Measurements from ENCODE around the gene HMCN1. TPM values are rescaled to one million over a fixed set of nuclear protein-coding genes. Genes with fewer than 3 reads are reported as not detected.
"Not testable (repeated sequence)": the region's sequence is repeated elsewhere in the genome, so short reads cannot be mapped to it uniquely, and the experiment has no call there.

The HMCN1 gene
- total and polyA plus RNA-seq, 9 donors, result 1.4 to 26.6 (median 3.8) TPM

DNA sequence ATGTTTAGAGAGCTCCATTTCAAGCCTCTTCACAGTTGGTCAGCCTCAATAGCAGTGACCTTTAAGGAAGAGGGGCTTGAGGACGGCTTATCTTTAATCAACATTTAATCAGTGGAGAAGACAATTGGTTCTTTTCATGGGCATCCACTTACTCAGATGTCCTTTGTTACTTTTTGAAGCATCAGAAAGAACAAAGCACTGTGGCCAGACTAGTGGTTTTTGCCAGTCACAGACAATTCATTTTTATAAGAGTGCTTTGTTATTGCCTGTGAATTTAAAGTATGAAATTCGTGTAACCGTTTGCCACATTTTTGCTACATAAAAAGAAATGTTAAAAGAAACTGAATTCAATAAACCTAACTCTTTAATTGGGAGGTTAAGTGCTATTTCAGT is 418.0 kb downstream of the HMCN1 start:
- TF ChIP-seq EP300 (IDR thresholded peaks at IDR 0.05), result no peak
- TF ChIP-seq, protein P1, sequence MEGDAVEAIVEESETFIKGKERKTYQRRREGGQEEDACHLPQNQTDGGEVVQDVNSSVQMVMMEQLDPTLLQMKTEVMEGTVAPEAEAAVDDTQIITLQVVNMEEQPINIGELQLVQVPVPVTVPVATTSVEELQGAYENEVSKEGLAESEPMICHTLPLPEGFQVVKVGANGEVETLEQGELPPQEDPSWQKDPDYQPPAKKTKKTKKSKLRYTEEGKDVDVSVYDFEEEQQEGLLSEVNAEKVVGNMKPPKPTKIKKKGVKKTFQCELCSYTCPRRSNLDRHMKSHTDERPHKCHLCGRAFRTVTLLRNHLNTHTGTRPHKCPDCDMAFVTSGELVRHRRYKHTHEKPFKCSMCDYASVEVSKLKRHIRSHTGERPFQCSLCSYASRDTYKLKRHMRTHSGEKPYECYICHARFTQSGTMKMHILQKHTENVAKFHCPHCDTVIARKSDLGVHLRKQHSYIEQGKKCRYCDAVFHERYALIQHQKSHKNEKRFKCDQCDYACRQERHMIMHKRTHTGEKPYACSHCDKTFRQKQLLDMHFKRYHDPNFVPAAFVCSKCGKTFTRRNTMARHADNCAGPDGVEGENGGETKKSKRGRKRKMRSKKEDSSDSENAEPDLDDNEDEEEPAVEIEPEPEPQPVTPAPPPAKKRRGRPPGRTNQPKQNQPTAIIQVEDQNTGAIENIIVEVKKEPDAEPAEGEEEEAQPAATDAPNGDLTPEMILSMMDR (IDR thresholded peaks at IDR 0.05), result no peak
- TF ChIP-seq POLR2A (IDR thresholded peaks at IDR 0.05), result no peak
- no peaks in the 10 kb centered on the region for H3K36me3 ChIP-seq
- H3K27me3 ChIP-seq, result no peaks in the 10 kb centered on the region
- intact Hi-C loops (cut with DNase I), result no loop called here
- no peaks in the 10 kb centered on the region for H3K9me3 ChIP-seq
- no peak overlapping the region for H3K27ac ChIP-seq
- no peak for DNase-seq
- 82 to 88% (median 87%) methylated on average over 3 of the region's 3 CpGs for WGBS, 3 donors
- no peak overlapping the region for H3K4me3 ChIP-seq
- no peaks in the 10 kb centered on the region for H3K4me1 ChIP-seq (ENCODE audit: insufficient read depth)

DNA sequence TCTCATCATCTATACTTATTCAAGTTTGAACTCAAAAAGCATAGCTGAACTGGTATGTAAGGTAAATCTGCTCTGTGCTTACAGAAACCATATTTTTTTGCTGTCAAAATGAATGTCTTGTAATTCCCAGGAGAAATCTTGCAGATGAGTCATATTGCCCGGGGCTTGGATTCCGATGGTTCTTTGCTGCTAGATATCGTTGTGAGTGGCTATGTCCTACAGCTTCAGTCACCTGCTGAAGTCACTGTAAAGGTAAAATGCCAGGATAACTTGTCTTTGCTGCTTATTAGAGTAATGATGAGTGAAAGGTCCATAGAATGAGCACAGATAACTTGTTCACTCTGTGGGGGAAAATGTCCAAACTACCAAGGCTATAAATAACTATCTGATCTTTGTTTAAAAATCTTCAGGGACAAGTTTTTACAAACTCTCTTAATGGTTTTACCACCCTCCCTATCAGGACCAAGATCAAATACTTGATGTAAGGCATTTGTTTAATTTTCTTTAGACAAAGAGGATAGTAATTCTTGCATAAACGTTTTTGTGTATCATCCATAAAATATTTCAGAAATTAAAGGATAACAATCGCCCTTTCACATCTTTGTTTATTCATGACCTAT is 418.5 kb downstream of the HMCN1 start:
- Histone ChIP-seq H3K4me1 (ENCODE audit: insufficient read depth) (no peaks in the 10 kb centered on the region), H3K27me3 (no peaks in the 10 kb centered on the region), H3K4me3 (no peak overlapping the region), H3K9me3 (no peaks in the 10 kb centered on the region), H3K27ac (no peak overlapping the region), H3K36me3 (no peaks in the 10 kb centered on the region)
- WGBS, 3 donors, result 64 to 78% (median 68%) methylated on average over 5 of the region's 5 CpGs
- intact Hi-C loops (cut with DNase I), result no loop called here
- DNase-seq, result no peak
- TF ChIP-seq EP300 (IDR thresholded peaks at IDR 0.05) (no peak), POLR2A (IDR thresholded peaks at IDR 0.05) (no peak)
- TF ChIP-seq, protein P1 (IDR thresholded peaks at IDR 0.05), result no peak

DNA sequence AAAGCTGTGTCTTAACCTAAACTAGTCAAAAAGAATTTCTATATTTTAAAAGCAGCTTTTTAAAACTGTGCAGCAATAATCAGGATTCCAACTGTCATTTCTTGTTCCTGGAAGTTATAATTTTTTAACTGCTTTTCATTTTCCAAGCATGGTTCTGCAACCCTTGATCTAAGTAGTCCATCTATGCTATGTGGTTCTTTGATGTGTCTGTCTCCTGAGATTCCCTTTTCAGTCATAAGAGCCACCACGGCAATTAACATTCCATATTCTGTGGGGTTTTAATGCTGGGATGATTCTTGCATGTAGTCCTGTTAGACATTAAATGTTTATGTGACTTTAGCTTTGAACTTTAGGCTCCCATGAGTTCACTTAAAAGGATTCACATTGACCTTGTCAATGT is 420.5 kb downstream of the HMCN1 start:
- H3K9me3 ChIP-seq, result no peaks in the 10 kb centered on the region
- no peaks in the 10 kb centered on the region for H3K36me3 ChIP-seq
- TF ChIP-seq, protein P1 (IDR thresholded peaks at IDR 0.05), result no peak
- TF ChIP-seq POLR2A (IDR thresholded peaks at IDR 0.05) (no peak), EP300 (IDR thresholded peaks at IDR 0.05) (no peak)
- no peak overlapping the region for H3K4me3 ChIP-seq
- H3K4me1 ChIP-seq (ENCODE audit: insufficient read depth), result no peaks in the 10 kb centered on the region
- no peak for DNase-seq
- WGBS, 3 donors, result 26 to 59% (median 48%) methylated on average over 1 of the region's 1 CpG
- no peaks in the 10 kb centered on the region for H3K27me3 ChIP-seq
- intact Hi-C loops (cut with DNase I), result no loop called here
- H3K27ac ChIP-seq, result no peak overlapping the region

DNA sequence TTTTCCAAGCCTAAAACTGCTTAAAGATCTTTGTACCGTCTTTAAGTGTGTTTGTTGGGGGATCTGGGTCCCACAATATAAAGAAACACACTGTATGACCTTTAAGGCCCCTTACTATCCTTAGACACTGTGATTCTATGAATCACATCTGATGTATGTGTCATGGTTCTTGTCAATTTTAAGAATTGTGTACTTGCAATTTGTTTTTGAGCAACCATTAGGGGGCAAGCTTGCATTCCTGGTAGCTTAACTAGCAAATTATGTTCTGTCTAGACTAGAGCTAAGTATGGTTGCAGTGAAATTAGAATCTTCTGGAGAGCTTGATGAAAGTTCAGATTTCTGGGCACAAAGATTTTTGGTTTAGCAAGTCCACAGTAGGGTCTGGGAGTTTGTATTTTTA is 421.4 kb downstream of the HMCN1 start:
- no peak overlapping the region for H3K4me3 ChIP-seq
- intact Hi-C loops (cut with DNase I), result no loop called here
- 77 to 83% (median 81%) methylated on average over 1 of the region's 1 CpG for WGBS, 3 donors
- H3K36me3 ChIP-seq, result no peaks in the 10 kb centered on the region
- H3K4me1 ChIP-seq (ENCODE audit: insufficient read depth), result no peaks in the 10 kb centered on the region
- TF ChIP-seq, protein P1 (IDR thresholded peaks at IDR 0.05), result no peak
- no peak for TF ChIP-seq POLR2A (IDR thresholded peaks at IDR 0.05)
- TF ChIP-seq EP300 (IDR thresholded peaks at IDR 0.05), result no peak
- H3K27me3 ChIP-seq, result no peaks in the 10 kb centered on the region
- no peak overlapping the region for H3K27ac ChIP-seq
- H3K9me3 ChIP-seq, result no peaks in the 10 kb centered on the region
- no peak for DNase-seq

DNA sequence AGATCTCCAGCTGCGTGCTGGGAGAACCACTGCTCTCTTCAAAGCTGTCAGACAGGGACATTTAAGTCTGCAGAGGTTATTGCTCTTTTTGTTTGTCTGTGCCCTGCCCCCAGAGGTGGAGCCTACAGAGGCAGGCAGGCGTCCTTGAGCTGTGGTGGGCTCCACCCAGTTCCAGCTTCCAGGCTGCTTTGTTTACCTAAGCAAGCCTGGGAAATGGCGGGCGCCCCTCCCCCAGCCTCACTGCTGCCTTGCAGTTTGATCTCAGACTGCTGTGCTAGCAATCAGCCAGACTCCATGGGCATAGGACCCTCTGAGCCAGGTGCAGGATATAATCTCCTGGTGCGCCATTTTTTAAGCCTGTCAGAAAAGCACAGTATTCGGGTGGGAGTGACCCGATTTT is 428.7 kb downstream of the HMCN1 start:
- 91 to 92% (median 91%) methylated on average over 6 to 7 of the region's 7 CpGs for WGBS, 3 donors
- H3K36me3 ChIP-seq; intact Hi-C loops (cut with DNase I): not testable (repeated sequence)

More for the DNA sequence above, 428.7 kb downstream of the HMCN1 start:
- H3K9me3 ChIP-seq; DNase-seq; H3K27me3 ChIP-seq; H3K27ac ChIP-seq; H3K4me1 ChIP-seq (ENCODE audit: insufficient read depth); H3K4me3 ChIP-seq: not testable (repeated sequence)
